GM13977 (cell line): ENCODE data around the gene UBXN6.

ENCODE experiments used
- DNase-seq: peaks from one replicate; pipeline ENCODE4 v3.0.0; 2012; ENCODE audit warnings: low spot score
- in situ Hi-C: fragments of 300-500 bp; cut with MboI; formaldehyde crosslinking; loops from one replicate; pipeline ENCODE4 v1.12.0; 2022; ENCODE audit warnings: low sequenced_read_pairs, low pct_unique_long_range_greater_than_20kb, mixed read lengths, inconsistent platforms; ENCODE audit not compliant: unreplicated experiment
- TF ChIP-seq, protein P1 (sequence below): IDR thresholded peaks from 2 replicates; pipeline ENCODE4 v1.5.1; 2012; ENCODE audit warnings: mild to moderate bottlenecking, control low read depth; ENCODE audit not compliant: insufficient read depth; ENCODE audit errors: extremely low read depth, missing control alignments

The UBXN6 gene

DNA sequence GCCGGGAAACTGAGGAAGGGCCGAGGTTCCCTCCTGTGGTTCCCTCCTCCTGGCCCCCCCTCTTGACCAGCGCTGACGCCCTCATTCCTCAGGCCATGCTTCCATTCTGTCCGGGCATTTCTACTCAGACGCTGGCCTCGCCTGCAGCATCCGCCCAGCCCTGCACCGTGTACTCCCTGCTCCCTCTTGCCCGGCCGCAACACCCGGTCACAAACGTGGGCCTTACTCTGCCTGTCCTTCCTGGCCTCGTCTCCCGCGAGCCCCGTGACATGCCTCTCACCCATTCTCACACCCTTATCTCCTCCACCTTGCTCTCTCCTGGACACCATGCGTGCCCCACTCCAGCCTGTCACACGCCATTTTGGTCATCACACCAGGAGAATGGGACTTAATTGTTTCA lies 25.8 kb upstream of the UBXN6 start:
- in situ Hi-C loops, result no loop called here
- no peak for DNase-seq
- TF ChIP-seq, protein P1, sequence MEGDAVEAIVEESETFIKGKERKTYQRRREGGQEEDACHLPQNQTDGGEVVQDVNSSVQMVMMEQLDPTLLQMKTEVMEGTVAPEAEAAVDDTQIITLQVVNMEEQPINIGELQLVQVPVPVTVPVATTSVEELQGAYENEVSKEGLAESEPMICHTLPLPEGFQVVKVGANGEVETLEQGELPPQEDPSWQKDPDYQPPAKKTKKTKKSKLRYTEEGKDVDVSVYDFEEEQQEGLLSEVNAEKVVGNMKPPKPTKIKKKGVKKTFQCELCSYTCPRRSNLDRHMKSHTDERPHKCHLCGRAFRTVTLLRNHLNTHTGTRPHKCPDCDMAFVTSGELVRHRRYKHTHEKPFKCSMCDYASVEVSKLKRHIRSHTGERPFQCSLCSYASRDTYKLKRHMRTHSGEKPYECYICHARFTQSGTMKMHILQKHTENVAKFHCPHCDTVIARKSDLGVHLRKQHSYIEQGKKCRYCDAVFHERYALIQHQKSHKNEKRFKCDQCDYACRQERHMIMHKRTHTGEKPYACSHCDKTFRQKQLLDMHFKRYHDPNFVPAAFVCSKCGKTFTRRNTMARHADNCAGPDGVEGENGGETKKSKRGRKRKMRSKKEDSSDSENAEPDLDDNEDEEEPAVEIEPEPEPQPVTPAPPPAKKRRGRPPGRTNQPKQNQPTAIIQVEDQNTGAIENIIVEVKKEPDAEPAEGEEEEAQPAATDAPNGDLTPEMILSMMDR, result no peak

DNA sequence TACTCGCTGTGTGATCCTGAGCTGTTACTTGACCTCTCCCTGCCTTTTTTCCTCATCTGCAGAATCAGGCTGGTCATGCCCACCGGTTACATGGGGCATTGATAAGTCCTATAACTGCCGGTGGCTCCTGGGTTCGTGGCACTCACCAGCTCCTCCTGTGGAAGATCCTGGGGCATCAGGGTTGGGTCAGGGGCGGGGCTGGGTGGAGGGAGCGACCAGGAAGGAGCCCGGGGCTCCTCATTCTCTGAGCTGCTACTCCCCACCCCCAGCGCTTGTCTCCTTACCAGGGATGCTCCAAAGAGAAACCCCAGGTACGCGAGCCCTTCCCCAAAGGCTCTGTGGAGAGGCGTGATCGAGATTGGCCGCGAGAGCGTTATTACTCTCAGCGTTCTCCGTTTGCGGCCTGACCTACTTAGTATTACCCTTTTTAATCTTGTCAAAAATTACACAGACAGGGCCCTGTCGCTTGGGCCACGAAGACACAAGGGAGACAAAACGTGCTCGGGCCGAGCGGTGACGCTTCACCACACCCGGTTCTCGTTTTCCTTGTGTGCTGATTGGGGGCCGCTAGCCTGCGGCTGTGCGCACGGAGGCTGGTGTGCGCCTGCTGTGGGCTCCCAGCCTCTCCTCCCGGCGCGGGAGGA lies 25.2 kb upstream of the UBXN6 start:
- no peak for DNase-seq
- TF ChIP-seq, protein P1, result no peak
- in situ Hi-C loops, result no loop called here

DNA sequence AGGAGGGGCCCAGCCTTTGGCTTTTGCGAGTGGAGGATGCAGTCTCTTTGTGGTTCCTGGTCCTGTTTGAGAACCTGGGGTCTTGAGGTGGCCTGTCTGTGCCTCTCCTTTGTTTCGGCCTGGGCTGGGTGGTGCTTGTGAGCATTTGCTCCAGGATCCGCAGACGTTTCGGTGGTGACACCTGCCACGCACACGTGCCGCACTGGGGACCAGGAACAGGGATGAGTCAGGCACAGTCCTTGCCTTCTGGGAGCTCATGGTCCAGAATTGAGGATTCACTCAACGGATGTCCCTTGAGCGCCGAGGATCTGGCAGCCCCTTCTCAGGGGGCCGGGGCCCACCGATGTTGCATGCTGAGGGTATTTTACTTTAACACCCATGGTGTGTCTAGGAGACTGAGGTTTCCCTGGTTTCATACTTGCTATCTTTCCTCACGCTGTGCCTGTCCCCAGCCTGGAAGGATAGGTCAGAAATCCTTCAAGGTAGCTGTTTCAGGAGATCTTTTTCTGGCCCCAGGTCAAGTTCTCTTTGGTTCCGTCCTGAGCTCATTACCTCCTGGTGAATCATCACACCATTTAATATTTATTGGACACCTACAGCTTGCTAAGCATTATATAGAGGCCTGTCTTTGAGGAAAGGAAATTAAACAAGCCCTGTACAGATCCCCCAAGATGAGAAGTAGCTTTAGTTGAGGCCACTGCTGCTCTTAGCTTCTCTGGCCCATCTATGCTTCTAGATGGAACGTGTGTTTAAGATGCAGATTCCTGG lies 19.6 kb upstream of the UBXN6 start:
- in situ Hi-C loops, result no loop called here
- no peak for DNase-seq
- TF ChIP-seq, protein P1, result no peak

DNA sequence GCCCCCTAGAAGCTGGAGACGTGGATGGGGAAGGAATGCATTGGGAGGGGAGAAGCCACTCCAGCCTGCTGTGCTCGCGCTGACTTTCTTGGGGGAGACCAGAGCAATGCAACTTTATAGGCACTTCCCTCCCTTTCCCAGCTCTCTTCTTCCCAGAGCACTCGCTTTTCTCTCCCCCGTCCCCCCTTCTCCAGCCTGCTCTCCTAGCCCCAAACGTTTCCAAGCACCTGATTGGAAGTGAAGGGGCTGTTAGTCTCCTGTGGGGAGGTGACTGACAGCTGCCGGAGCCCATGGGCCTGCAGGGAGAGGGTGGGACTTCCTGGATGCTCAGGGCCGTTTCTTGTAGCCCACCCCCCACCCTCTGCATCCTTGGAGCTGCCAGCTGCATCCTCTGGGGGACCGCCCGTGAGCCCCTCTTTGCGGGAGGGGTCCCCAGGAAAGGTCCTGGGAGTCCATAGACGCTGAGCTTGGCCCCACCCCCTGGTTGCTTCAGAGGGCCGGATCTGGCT lies 17.0 kb upstream of the UBXN6 start:
- in situ Hi-C loops, result no loop called here
- TF ChIP-seq, protein P1, result no peak
- DNase-seq, result peak; percentile 87

DNA sequence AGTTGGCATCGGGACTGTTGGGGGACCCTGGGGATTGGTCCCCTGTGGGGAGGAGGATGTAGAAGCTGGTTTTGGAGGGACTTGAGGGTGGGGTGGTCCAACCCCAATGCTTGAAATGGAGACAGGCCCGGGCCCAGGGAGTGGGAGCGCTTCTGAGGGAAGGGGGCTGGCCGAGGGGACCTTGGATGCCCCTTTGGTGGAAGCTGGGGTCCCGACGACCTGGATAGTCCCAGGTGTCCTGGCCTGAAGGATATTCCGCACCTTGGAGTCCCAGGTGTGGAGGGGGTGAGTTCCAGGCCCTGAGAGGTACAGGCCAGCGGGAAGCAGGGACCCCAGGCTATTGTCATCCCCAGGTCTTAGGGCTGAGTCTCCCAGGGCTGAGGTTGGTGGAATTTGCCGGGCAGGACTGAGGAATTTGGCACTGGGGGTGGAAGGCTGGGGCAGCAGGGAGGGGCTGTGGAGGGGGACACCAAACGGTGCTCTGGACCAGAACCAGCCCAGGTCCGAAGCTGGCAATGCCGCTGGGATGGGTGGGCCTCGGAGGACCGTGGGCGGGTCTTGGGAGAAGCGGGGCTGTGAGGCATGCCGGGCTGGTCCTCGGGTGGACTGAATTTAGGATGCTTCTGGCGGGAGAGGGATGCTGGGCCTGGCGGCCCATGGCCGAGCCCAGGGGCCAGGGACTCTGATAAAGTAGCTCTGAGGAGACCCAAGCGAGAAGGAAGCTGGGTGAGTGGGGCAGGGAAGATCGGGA lies 16.3 kb upstream of the UBXN6 start:
- in situ Hi-C loops, result no loop called here
- TF ChIP-seq, protein P1, result no peak
- no peak for DNase-seq

DNA sequence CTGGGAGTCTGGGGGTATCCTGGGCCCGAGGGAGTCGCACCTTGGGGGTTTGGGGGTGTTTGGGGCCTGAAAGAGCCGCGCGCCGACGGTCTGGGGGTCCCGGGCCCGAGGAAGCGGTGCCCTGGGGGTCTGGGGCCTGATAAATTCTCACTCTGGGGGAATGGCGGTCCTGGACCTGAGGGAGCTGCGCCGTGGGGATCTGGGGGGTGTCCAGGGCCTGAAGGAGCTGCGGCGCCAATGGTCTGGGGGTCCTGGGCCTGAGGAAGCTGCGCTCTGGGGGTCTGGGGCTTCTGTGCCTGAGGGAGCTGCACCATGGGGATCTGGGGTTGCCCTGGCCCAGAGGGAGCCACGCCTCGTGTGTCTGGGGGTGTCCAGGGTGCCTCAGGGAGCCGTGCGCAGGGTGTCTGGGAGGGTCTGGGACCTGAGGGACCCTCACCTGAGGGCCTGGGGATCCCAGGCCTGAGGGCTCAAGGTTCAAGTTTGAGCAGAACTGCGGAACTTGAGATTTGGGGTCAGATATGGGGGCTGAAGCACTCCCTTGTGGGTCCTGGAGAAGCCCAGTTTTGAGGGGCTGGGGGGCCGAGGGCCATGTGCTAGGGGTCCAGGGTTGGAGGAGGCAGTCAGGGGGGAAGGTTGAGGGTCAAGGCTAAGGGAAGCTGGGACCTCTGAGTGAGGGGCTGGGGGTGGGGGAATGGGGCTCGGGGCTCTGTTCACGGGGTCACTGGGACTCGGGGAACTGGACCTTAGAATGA lies 15.6 kb upstream of the UBXN6 start:
- in situ Hi-C loops, result no loop called here
- TF ChIP-seq, protein P1, result no peak
- no peak for DNase-seq
